ENCODE results near the gene LRRN4.

The LRRN4 gene

DNA sequence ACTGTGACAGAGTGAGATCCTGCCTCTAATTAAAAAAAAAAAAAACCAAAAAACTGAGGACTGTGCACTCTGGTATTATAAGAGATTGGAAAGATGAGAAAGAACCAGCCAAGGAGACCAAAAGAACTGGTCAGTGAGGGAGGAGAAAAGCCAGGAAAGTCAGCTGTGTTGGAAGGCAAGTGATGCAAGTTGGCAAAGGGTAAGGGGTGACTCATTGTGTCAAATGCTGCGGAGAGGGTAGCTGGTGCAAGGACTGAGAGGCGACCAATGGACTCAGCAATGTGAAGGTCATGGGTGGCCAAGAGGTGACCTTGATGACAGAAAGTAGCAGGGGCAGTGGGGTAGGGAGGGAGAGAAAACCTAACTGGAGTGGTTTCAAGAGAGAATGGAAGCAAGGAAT lies 27.4 kb upstream of the LRRN4 start:
- Histone ChIP-seq H3K36me3 (ENCODE audit: control insufficient read depth, insufficient read depth, low read length) (peaks cover 58% of the 10 kb centered on the region), H3K9me3 (ENCODE audit: control insufficient read depth, insufficient read depth, low read length) (no peaks in the 10 kb centered on the region), H3K27me3 (ENCODE audit: control insufficient read depth, insufficient read depth, low read length) (no peaks in the 10 kb centered on the region), H3K9ac (ENCODE audit: low read depth, low read length) (no peak overlapping the region), H3K4me3 (ENCODE audit: low read depth, low read length) (no peak overlapping the region), H3K27ac (ENCODE audit: low read depth, low read length) (no peak overlapping the region), H3K4me1 (ENCODE audit: control insufficient read depth, insufficient read depth, low read length) (no peaks in the 10 kb centered on the region)

DNA sequence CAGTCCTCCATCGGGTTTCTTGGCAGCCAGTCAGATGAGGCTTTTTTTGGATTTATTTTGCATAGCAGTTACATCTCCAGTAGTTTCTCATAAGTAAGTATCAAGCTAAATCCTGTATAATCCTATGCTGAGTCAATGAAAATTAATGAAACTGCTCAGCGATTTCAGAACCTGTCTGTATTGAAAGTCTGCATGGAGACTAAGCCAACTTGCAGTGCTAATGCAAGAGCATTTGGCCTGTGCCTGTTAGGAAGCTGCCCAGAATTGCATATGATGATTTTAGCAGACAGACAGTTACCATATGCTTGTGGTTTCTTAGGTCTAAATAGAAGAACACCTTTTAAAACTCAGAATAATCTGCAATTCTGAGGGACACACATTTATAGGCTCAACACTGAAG lies 25.2 kb upstream of the LRRN4 start:
- H3K9ac ChIP-seq (ENCODE audit: low read depth, low read length): no peak overlapping the region
- H3K36me3 ChIP-seq (ENCODE audit: control insufficient read depth, insufficient read depth, low read length): peaks cover 52% of the 10 kb centered on the region
- H3K27ac ChIP-seq (ENCODE audit: low read depth, low read length): no peak overlapping the region
- no peak overlapping the region for H3K4me3 ChIP-seq (ENCODE audit: low read depth, low read length)
- H3K9me3 ChIP-seq (ENCODE audit: control insufficient read depth, insufficient read depth, low read length): no peaks in the 10 kb centered on the region
- H3K4me1 ChIP-seq (ENCODE audit: control insufficient read depth, insufficient read depth, low read length): no peaks in the 10 kb centered on the region
- no peaks in the 10 kb centered on the region for H3K27me3 ChIP-seq (ENCODE audit: control insufficient read depth, insufficient read depth, low read length)

DNA sequence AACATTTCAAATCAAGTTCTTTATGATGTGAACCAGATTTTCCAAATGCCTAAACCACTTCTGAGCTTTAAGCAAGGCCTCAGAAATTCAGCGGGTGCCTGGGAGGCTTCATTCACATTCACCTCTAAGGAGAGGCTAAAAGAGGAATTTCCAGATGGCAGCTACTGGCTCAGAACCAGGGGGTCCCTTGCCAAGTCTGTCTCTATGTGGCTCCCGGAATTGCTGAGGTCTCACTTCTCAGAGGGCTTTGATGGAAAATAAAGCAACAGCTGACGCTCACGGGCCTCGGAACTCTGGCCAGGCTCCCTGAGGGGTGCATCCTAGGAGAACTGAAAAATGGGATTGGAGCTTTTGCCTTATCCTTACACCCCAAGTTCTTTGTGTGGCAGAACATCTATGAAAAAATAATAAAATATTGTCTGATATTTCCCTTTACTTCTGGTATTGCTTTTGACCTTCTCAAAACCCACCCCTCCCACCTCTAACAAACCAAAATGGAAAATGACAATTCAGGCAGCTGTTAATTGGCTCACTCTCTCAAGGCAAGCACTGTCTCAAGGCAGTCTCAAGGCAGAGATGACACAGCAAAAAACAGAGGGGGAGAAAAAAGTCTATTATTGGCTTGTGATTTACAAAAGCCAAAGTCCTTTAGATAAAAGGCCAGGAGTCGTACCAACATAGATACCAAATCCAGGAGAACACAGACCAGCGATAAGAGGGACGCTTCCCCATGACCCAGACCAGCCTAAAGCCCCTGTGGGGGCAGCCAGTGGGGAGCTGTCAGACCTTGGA lies 21.8 kb upstream of the LRRN4 start:
- Histone ChIP-seq H3K27ac (ENCODE audit: low read depth, low read length) (peak overlapping the region; percentile 42), H3K9me3 (ENCODE audit: control insufficient read depth, insufficient read depth, low read length) (no peaks in the 10 kb centered on the region), H3K27me3 (ENCODE audit: control insufficient read depth, insufficient read depth, low read length) (no peaks in the 10 kb centered on the region), H3K4me1 (ENCODE audit: control insufficient read depth, insufficient read depth, low read length) (no peaks in the 10 kb centered on the region), H3K36me3 (ENCODE audit: control insufficient read depth, insufficient read depth, low read length) (peaks cover 37% of the 10 kb centered on the region), H3K4me3 (ENCODE audit: low read depth, low read length) (no peak overlapping the region), H3K9ac (ENCODE audit: low read depth, low read length) (no peak overlapping the region)

GRCh38 chr20:6074784-6075183 lies 20.9 kb upstream of the LRRN4 start:
- H3K27ac ChIP-seq (ENCODE audit: low read depth, low read length): no peak overlapping the region
- H3K4me3 ChIP-seq (ENCODE audit: low read depth, low read length): no peak overlapping the region
- H3K4me1 ChIP-seq (ENCODE audit: control insufficient read depth, insufficient read depth, low read length): no peaks in the 10 kb centered on the region
- no peaks in the 10 kb centered on the region for H3K27me3 ChIP-seq (ENCODE audit: control insufficient read depth, insufficient read depth, low read length)
- H3K36me3 ChIP-seq (ENCODE audit: control insufficient read depth, insufficient read depth, low read length): peaks cover 31% of the 10 kb centered on the region
- no peak overlapping the region for H3K9ac ChIP-seq (ENCODE audit: low read depth, low read length)
- H3K9me3 ChIP-seq (ENCODE audit: control insufficient read depth, insufficient read depth, low read length): no peaks in the 10 kb centered on the region

DNA sequence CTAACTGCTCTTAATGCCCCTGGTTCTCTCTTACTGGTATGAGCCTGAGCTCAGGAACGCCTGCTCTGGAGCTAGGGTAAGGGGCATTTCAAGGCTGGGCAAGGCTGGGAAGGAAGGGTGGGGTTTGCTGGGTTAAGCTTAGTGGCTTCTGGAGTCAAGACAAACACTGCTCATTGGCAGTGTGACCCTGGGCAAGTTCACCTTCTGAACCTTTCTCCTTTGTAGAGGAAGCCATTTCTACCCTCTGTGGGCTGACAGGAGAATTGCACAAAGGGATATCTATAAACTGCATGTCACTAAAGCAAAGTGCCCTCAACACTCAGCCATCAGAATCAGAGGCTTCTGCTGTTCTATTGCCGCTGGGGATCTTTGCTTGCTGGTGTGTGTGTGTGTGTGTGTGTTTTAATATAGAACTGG lies 20.3 kb upstream of the LRRN4 start:
- peaks cover 25% of the 10 kb centered on the region for H3K36me3 ChIP-seq (ENCODE audit: control insufficient read depth, insufficient read depth, low read length)
- no peaks in the 10 kb centered on the region for H3K9me3 ChIP-seq (ENCODE audit: control insufficient read depth, insufficient read depth, low read length)
- no peak overlapping the region for H3K27ac ChIP-seq (ENCODE audit: low read depth, low read length)
- no peak overlapping the region for H3K4me3 ChIP-seq (ENCODE audit: low read depth, low read length)
- H3K9ac ChIP-seq (ENCODE audit: low read depth, low read length): no peak overlapping the region
- H3K27me3 ChIP-seq (ENCODE audit: control insufficient read depth, insufficient read depth, low read length): no peaks in the 10 kb centered on the region
- H3K4me1 ChIP-seq (ENCODE audit: control insufficient read depth, insufficient read depth, low read length): no peaks in the 10 kb centered on the region

- no peak overlapping the region for H3K9ac ChIP-seq (ENCODE audit: low read depth, low read length)
These were observed 17.2 kb upstream of the LRRN4 start for GRCh38 chr20:6070829-6071695.

GRCh38 chr20:6069669-6070068 lies 15.8 kb upstream of the LRRN4 start:
- Histone ChIP-seq H3K4me1 (ENCODE audit: control insufficient read depth, insufficient read depth, low read length) (no peaks in the 10 kb centered on the region), H3K4me3 (ENCODE audit: low read depth, low read length) (no peak overlapping the region), H3K27me3 (ENCODE audit: control insufficient read depth, insufficient read depth, low read length) (no peaks in the 10 kb centered on the region), H3K9ac (ENCODE audit: low read depth, low read length) (no peak overlapping the region), H3K9me3 (ENCODE audit: control insufficient read depth, insufficient read depth, low read length) (no peaks in the 10 kb centered on the region), H3K27ac (ENCODE audit: low read depth, low read length) (no peak overlapping the region), H3K36me3 (ENCODE audit: control insufficient read depth, insufficient read depth, low read length) (no peaks in the 10 kb centered on the region; the same call in 1 of the 2 replicates)

More at GRCh38 chr20:6070829-6071695, 17.2 kb upstream of the LRRN4 start:
- H3K4me3 ChIP-seq (ENCODE audit: low read depth, low read length): no peak overlapping the region
- H3K27me3 ChIP-seq (ENCODE audit: control insufficient read depth, insufficient read depth, low read length): no peaks in the 10 kb centered on the region
- peaks cover 9% of the 10 kb centered on the region for H3K36me3 ChIP-seq (ENCODE audit: control insufficient read depth, insufficient read depth, low read length)
- no peaks in the 10 kb centered on the region for H3K9me3 ChIP-seq (ENCODE audit: control insufficient read depth, insufficient read depth, low read length)
- H3K4me1 ChIP-seq (ENCODE audit: control insufficient read depth, insufficient read depth, low read length): no peaks in the 10 kb centered on the region
- H3K27ac ChIP-seq (ENCODE audit: low read depth, low read length): no peak overlapping the region

GRCh38 chr20:6067763-6068318 lies 14.0 kb upstream of the LRRN4 start:
- H3K27ac ChIP-seq (ENCODE audit: low read depth, low read length): no peak overlapping the region
- H3K27me3 ChIP-seq (ENCODE audit: control insufficient read depth, insufficient read depth, low read length): no peaks in the 10 kb centered on the region
- H3K9ac ChIP-seq (ENCODE audit: low read depth, low read length): no peak overlapping the region
- H3K9me3 ChIP-seq (ENCODE audit: control insufficient read depth, insufficient read depth, low read length): no peaks in the 10 kb centered on the region
- no peaks in the 10 kb centered on the region for H3K4me1 ChIP-seq (ENCODE audit: control insufficient read depth, insufficient read depth, low read length)
- H3K4me3 ChIP-seq (ENCODE audit: low read depth, low read length): no peak overlapping the region
- H3K36me3 ChIP-seq (ENCODE audit: control insufficient read depth, insufficient read depth, low read length): no peaks in the 10 kb centered on the region

- Histone ChIP-seq H3K4me1 (ENCODE audit: control insufficient read depth, insufficient read depth, low read length) (no peaks in the 10 kb centered on the region), H3K4me3 (ENCODE audit: low read depth, low read length) (no peak overlapping the region), H3K27me3 (ENCODE audit: control insufficient read depth, insufficient read depth, low read length) (no peaks in the 10 kb centered on the region), H3K9ac (ENCODE audit: low read depth, low read length) (no peak overlapping the region), H3K36me3 (ENCODE audit: control insufficient read depth, insufficient read depth, low read length) (no peaks in the 10 kb centered on the region), H3K27ac (ENCODE audit: low read depth, low read length) (no peak overlapping the region), H3K9me3 (ENCODE audit: control insufficient read depth, insufficient read depth, low read length) (no peaks in the 10 kb centered on the region)
These were observed 12.7 kb upstream of the LRRN4 start for GRCh38 chr20:6066582-6066981.

GRCh38 chr20:6061544-6061943 lies 7.7 kb upstream of the LRRN4 start:
- Histone ChIP-seq H3K9me3 (ENCODE audit: control insufficient read depth, insufficient read depth, low read length) (no peaks in the 10 kb centered on the region), H3K36me3 (ENCODE audit: control insufficient read depth, insufficient read depth, low read length) (no peaks in the 10 kb centered on the region), H3K9ac (ENCODE audit: low read depth, low read length) (no peak overlapping the region), H3K4me1 (ENCODE audit: control insufficient read depth, insufficient read depth, low read length) (no peaks in the 10 kb centered on the region), H3K27me3 (ENCODE audit: control insufficient read depth, insufficient read depth, low read length) (no peaks in the 10 kb centered on the region), H3K27ac (ENCODE audit: low read depth, low read length) (no peak overlapping the region), H3K4me3 (ENCODE audit: low read depth, low read length) (no peak overlapping the region)

DNA sequence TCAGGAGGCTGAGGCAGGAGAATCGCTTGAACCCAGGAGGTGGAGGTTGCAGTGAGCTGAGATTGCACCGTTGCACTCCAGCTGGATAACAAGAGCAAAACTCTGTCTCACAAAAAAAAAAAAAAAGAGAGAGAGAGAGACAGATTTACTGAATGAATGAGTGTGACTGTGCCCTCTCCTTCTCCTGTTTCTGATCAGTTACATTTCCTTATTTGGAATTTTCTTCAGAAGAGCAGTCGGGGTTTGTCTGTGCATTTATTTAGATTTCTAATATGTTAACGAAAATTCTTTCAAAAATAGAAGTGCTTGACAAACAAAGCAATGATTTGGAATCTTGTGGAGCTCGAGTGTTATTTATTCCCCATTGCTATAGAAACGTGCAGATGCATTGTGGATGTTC lies 6.4 kb upstream of the LRRN4 start:
- Histone ChIP-seq H3K4me3 (ENCODE audit: low read depth, low read length) (no peak overlapping the region), H3K9ac (ENCODE audit: low read depth, low read length) (no peak overlapping the region), H3K27ac (ENCODE audit: low read depth, low read length) (no peak overlapping the region), H3K27me3 (ENCODE audit: control insufficient read depth, insufficient read depth, low read length) (no peaks in the 10 kb centered on the region), H3K4me1 (ENCODE audit: control insufficient read depth, insufficient read depth, low read length) (no peaks in the 10 kb centered on the region), H3K9me3 (ENCODE audit: control insufficient read depth, insufficient read depth, low read length) (no peaks in the 10 kb centered on the region), H3K36me3 (ENCODE audit: control insufficient read depth, insufficient read depth, low read length) (no peaks in the 10 kb centered on the region)
